ENCODE measurements around the gene FAM50B. TPM values are rescaled to one million over a fixed set of nuclear protein-coding genes. Genes with fewer than 3 reads are reported as not detected.

Gene FAM50B
- total and polyA plus RNA-seq, 2 of the 4 experiments (the other 2 are of a cell fraction): 4.1 to 7.4 TPM

GRCh38 chr6:3848925-3849605, at the start of gene FAM50B (continued):
- TF ChIP-seq RAD21 (IDR thresholded peaks at IDR 0.05; ENCODE audit: low read length) (peak; percentile 86), MAFK (IDR thresholded peaks at IDR 0.05; ENCODE audit: low read depth, low read length) (no peak)

GRCh38 chr6:3799719-3800118, 49.5 kb upstream of the FAM50B start:
- H3K4me1 ChIP-seq (ENCODE audit: control insufficient read depth, insufficient read depth, low read length): peaks cover 24% of the 10 kb centered on the region
- peak overlapping the region; percentile 73; the same call in 1 of the 3 replicates for H2BK15ac ChIP-seq (ENCODE audit: low read depth, low read length)

More at GRCh38 chr6:3799719-3800118, 49.5 kb upstream of the FAM50B start:
- intact Hi-C loops (cut with micrococcal nuclease) (no loop called here), dilution Hi-C loops (cut with HindIII; ENCODE audit: low sequenced_read_pairs, unreplicated experiment) (no loop called here), in situ Hi-C loops (cut with MboI; ENCODE audit: low sequenced_read_pairs) (loop anchor here (10.0 kb wide), 1 partner anchor 45 kb away; the partner anchor contains the start of gene PXDC1)
- no peak overlapping the region for H2AFZ ChIP-seq (replicated peaks; ENCODE audit: low read length, poor library complexity)
- H3K9me3 ChIP-seq (ENCODE audit: control insufficient read depth, insufficient read depth, low read length): no peaks in the 10 kb centered on the region
- H4K8ac ChIP-seq (ENCODE audit: low read depth in 2 of 2, low read length in 2 of 2): peak overlapping the region in 1 of 2 experiments; percentile 13; a peak in 1 of 4 replicates
- peak overlapping the region; percentile 86 for H2BK120ac ChIP-seq (ENCODE audit: low read depth, low read length)
- H3K9ac ChIP-seq (ENCODE audit: low read depth, low read length): no peak overlapping the region
- no peak for ATAC-seq (ENCODE audit: low read depth)
- H3K23ac ChIP-seq (ENCODE audit: low read depth, low read length): peak overlapping the region; percentile 78
- H3K14ac ChIP-seq (replicated peaks; ENCODE audit: low read depth, low read length): peak overlapping the region; percentile 43; the same call in 1 of the 2 replicates
- H3K4me3 ChIP-seq (ENCODE audit: insufficient read depth, low read depth, low read length): no peak overlapping the region
- POLR2A ChIA-PET (ENCODE audit: unreplicated experiment): no interaction called here
- CTCF ChIA-PET: no interaction called here
- H2AK9ac ChIP-seq (replicated peaks; ENCODE audit: low read depth, low read length, poor library complexity): no peak overlapping the region
- no TSS peak for BruUV-seq (replicated peaks)
- H2BK20ac ChIP-seq (ENCODE audit: low read depth, low read length): peak overlapping the region; percentile 83
- peak overlapping the region; percentile 82 for H2AK5ac ChIP-seq (ENCODE audit: low read depth, low read length)
- H3K18ac ChIP-seq (ENCODE audit: low read depth, low read length): no peak overlapping the region
- H3K36me3 ChIP-seq (ENCODE audit: control insufficient read depth, insufficient read depth, low read length): no peaks in the 10 kb centered on the region
- H3K9me1 ChIP-seq (ENCODE audit: insufficient read depth, low read length): peaks cover 25% of the 10 kb centered on the region
- no peak overlapping the region for H2BK5ac ChIP-seq (ENCODE audit: low read depth, low read length, poor library complexity, severe bottlenecking)
- no peak for DNase-seq
- no peak overlapping the region for H3K56ac ChIP-seq (ENCODE audit: extremely low read depth, insufficient read depth, low read length)
- peak overlapping the region; percentile 71 for H3K4ac ChIP-seq (ENCODE audit: low read depth, low read length)
- no peaks in the 10 kb centered on the region for H3K27me3 ChIP-seq (ENCODE audit: control insufficient read depth, insufficient read depth, low read length)
- no peak for TF ChIP-seq ELK1 (IDR thresholded peaks at IDR 0.05; ENCODE audit: borderline replicate concordance, low read depth, low read length)
- no peak for TF ChIP-seq FOS (IDR thresholded peaks at IDR 0.05; ENCODE audit: low read depth, low read length)
- TF ChIP-seq POLR2A (IDR thresholded peaks at IDR 0.05; ENCODE audit: low read depth, low read length): no peak
- no peak for TF ChIP-seq RAD21 (IDR thresholded peaks at IDR 0.05; ENCODE audit: low read length)
- TF ChIP-seq USF2 (IDR thresholded peaks at IDR 0.05; ENCODE audit: low read depth, low read length): no peak
- TF ChIP-seq RFX5 (IDR thresholded peaks at IDR 0.05; ENCODE audit: low read depth, low read length): no peak
- H4K5ac ChIP-seq (ENCODE audit: low read depth, low read length): no peak overlapping the region
- H3K27ac ChIP-seq (ENCODE audit: insufficient read depth, low read length): no peak overlapping the region
- H3K4me2 ChIP-seq (ENCODE audit: low read depth, low read length): no peak overlapping the region
- H4K91ac ChIP-seq (ENCODE audit: insufficient read depth, low read depth, low read length): peak overlapping the region; percentile 59
- WGBS, 2 experiments (ENCODE audit: extremely low coverage in 2 of 2, insufficient read length in 1 of 2): 100% methylated on average over 1 of the region's 6 CpGs; no CpG with 5 or more reads in 1 of the 2 experiments
- no peaks in the 10 kb centered on the region for H4K20me1 ChIP-seq (ENCODE audit: insufficient read depth, low read length)
- no peaks in the 10 kb centered on the region; a peak in 1 of 4 replicates for H3K79me1 ChIP-seq (ENCODE audit: low read depth in 1 of 2, low read length in 2 of 2)

Measured in IMR-90 (cell line).